ENCODE measurements around the gene WDR75. TPM values are rescaled to one million over a fixed set of nuclear protein-coding genes. Genes with fewer than 3 reads are reported as not detected.

The WDR75 gene
- total and polyA plus RNA-seq, 2 of the 13 experiments (the other 11 are each of a cell fraction or from before 2014, with no cell fraction given), result 63.0 to 74.1 TPM

DNA sequence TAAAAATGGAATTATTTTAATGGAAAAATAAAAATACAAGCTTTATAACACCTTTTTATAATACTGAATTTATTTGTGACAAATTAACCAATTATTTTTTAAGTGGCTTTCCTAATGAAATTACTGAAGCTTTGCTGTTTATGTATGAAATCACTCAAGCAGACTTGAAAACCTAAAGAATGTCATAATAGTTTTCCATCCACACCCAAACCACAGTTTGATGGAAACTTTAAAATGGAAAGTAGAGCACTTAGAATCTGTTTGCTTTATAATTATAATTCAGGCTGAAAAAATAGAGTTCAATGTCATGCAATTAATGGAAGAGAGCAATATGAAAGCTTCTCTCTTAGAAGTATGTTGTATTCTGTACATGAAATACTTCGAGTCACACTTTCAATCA lies 31.6 kb upstream of the WDR75 start (continued):
- TF ChIP-seq, protein P1, sequence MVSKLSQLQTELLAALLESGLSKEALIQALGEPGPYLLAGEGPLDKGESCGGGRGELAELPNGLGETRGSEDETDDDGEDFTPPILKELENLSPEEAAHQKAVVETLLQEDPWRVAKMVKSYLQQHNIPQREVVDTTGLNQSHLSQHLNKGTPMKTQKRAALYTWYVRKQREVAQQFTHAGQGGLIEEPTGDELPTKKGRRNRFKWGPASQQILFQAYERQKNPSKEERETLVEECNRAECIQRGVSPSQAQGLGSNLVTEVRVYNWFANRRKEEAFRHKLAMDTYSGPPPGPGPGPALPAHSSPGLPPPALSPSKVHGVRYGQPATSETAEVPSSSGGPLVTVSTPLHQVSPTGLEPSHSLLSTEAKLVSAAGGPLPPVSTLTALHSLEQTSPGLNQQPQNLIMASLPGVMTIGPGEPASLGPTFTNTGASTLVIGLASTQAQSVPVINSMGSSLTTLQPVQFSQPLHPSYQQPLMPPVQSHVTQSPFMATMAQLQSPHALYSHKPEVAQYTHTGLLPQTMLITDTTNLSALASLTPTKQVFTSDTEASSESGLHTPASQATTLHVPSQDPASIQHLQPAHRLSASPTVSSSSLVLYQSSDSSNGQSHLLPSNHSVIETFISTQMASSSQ (IDR thresholded peaks at IDR 0.05; ENCODE audit: low read depth), result no peak
- TF ChIP-seq, protein P1 (CRISPR knock-in tag; IDR thresholded peaks at IDR 0.05; ENCODE audit: borderline replicate concordance), result no peak
- TF ChIP-seq ZNF138 (CRISPR knock-in tag; IDR thresholded peaks at IDR 0.05; ENCODE audit: low read depth), result no peak

DNA sequence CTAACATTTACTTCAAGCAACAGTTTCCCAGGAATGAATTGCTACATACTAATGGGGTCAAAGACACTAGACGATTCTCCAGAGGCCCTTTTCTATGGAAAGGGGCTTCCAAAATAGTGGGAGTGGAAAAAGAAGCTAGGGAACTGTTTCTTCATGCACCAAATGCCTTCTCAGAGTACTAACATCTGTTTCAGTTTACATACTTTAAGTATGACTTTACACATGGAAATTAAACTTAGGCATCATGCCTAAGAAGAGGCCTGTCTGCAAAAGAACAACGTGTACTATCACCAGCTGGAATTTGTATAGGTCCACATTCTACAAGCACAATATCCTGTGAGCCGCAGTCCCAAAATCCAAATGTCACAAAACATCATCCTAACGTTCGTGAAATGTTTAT lies 29.4 kb upstream of the WDR75 start:
- TF ChIP-seq, protein P2, sequence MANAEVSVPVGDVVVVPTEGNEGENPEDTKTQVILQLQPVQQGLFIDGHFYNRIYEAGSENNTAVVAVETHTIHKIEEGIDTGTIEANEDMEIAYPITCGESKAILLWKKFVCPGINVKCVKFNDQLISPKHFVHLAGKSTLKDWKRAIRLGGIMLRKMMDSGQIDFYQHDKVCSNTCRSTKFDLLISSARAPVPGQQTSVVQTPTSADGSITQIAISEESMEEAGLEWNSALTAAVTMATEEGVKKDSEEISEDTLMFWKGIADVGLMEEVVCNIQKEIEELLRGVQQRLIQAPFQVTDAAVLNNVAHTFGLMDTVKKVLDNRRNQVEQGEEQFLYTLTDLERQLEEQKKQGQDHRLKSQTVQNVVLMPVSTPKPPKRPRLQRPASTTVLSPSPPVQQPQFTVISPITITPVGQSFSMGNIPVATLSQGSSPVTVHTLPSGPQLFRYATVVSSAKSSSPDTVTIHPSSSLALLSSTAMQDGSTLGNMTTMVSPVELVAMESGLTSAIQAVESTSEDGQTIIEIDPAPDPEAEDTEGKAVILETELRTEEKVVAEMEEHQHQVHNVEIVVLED (CRISPR knock-in tag; IDR thresholded peaks at IDR 0.05; ENCODE audit: borderline replicate concordance), result no peak
- TF ChIP-seq TMF1 (CRISPR knock-in tag; IDR thresholded peaks at IDR 0.05; ENCODE audit: low read depth), result no peak
- TF ChIP-seq, protein P3, sequence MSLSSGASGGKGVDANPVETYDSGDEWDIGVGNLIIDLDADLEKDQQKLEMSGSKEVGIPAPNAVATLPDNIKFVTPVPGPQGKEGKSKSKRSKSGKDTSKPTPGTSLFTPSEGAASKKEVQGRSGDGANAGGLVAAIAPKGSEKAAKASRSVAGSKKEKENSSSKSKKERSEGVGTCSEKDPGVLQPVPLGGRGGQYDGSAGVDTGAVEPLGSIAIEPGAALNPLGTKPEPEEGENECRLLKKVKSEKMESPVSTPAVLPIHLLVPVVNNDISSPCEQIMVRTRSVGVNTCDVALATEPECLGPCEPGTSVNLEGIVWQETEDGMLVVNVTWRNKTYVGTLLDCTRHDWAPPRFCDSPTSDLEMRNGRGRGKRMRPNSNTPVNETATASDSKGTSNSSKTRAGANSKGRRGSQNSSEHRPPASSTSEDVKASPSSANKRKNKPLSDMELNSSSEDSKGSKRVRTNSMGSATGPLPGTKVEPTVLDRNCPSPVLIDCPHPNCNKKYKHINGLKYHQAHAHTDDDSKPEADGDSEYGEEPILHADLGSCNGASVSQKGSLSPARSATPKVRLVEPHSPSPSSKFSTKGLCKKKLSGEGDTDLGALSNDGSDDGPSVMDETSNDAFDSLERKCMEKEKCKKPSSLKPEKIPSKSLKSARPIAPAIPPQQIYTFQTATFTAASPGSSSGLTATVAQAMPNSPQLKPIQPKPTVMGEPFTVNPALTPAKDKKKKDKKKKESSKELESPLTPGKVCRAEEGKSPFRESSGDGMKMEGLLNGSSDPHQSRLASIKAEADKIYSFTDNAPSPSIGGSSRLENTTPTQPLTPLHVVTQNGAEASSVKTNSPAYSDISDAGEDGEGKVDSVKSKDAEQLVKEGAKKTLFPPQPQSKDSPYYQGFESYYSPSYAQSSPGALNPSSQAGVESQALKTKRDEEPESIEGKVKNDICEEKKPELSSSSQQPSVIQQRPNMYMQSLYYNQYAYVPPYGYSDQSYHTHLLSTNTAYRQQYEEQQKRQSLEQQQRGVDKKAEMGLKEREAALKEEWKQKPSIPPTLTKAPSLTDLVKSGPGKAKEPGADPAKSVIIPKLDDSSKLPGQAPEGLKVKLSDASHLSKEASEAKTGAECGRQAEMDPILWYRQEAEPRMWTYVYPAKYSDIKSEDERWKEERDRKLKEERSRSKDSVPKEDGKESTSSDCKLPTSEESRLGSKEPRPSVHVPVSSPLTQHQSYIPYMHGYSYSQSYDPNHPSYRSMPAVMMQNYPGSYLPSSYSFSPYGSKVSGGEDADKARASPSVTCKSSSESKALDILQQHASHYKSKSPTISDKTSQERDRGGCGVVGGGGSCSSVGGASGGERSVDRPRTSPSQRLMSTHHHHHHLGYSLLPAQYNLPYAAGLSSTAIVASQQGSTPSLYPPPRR (CRISPR knock-in tag; IDR thresholded peaks at IDR 0.05; ENCODE audit: borderline replicate concordance), result no peak
- ChIA-PET POLR2A (no interaction called here), CTCF (ENCODE audit: low intra/inter-chr PET ratio, low total read pairs) (interaction anchor here (1.1 to 3.7 kb wide), 6 partner anchors 266 to 1830 kb away, joined by 3 to 62 read pairs (median 8); no protein-coding TSS in a partner anchor)
- intact Hi-C loops (cut with micrococcal nuclease; ENCODE audit: unreplicated experiment), result loop anchor here (1.0 to 5.0 kb wide), 7 partner anchors 124 to 1831 kb away; no protein-coding TSS in a partner anchor
- Histone ChIP-seq H3K4me2 (ENCODE audit: low read depth, low read length) (no peak overlapping the region), H3K36me3 (replicated peaks in 1 of 2; ENCODE audit: control insufficient read depth in 1 of 2, insufficient read depth in 2 of 2, low read length in 2 of 2) (no peaks in the 10 kb centered on the region), H3K4me1 (ENCODE audit: insufficient read depth, low read length) (no peaks in the 10 kb centered on the region), H3K9me3 (ENCODE audit: low read length) (no peaks in the 10 kb centered on the region), H3K4me3 (replicated peaks in 1 of 3; ENCODE audit: insufficient read depth in 1 of 3, low read depth in 2 of 3, low read length in 3 of 3) (no peak overlapping the region), H3K9ac (ENCODE audit: insufficient read depth, low read depth, low read length) (no peak overlapping the region), H3K79me2 (ENCODE audit: insufficient read depth, low read length) (no peaks in the 10 kb centered on the region), H3K27me3 (ENCODE audit: control insufficient read depth in 1 of 2, insufficient read depth in 2 of 2, low read length in 2 of 2) (no peaks in the 10 kb centered on the region), H4K20me1 (ENCODE audit: insufficient read depth, low read length) (no peaks in the 10 kb centered on the region; the same call in 1 of the 2 replicates), H2AFZ (ENCODE audit: low read length) (no peak overlapping the region), H3K27ac (ENCODE audit: extremely low read length, insufficient read depth, low read length) (no peak overlapping the region)
- DNase-seq (ENCODE audit: low spot score) (no peak), FAIRE-seq (no peak), ATAC-seq (no peak)
- WGBS (ENCODE audit: low lambda C conversion rate), result 23% methylated on average over 5 of the region's 5 CpGs
- in situ Hi-C loops (cut with HindIII; ENCODE audit: extremely low pct_ligation_motif_present, low pct_unique_long_range_greater_than_20kb), result loop anchor here (5.0 to 25.0 kb wide), 4 partner anchors 317 to 890 kb away; no protein-coding TSS in a partner anchor
- BruUV-seq (replicated peaks), result no TSS peak
